Endothelial cell of umbilical vein (primary cell): Measurements from ENCODE around the gene MSH5. TPM values are rescaled to one million over a fixed set of nuclear protein-coding genes. Genes with fewer than 3 reads are reported as not detected.

Source experiments
- BruUV-seq: library from RNA; stranded (reverse); fragments of 400-500 nt; replicated peaks from 2 replicates; lab custom pipeline; 2021; lab: Mats Ljungman, UMichigan
- CTCF ChIA-PET: fragments of 300-600, 350-600 bp; sonication (Branson Sonifier 250); formaldehyde crosslinking; loops from one replicate; lab custom pipeline; 2021; ENCODE audit warnings: antibody characterized with exemption, inconsistent platforms; lab: Charles Lee
- POLR2A ChIA-PET: fragments of 300-600, 350-600 bp; sonication (Branson Sonifier 250); formaldehyde crosslinking; loops from one replicate; lab custom pipeline; 2021; ENCODE audit warnings: antibody characterized with exemption, inconsistent platforms; lab: Charles Lee
- DNase-seq: peaks from one replicate; pipeline ENCODE4 v3.0.0-alpha.2; 2011; ENCODE audit warnings: low read depth, low spot score
- FAIRE-seq: peaks from 2 replicates; lab custom pipeline; 2011; peaks lifted over from hg19 to GRCh38; lab: Jason Lieb, UNC
- H2AFZ ChIP-seq: 2 replicates; pipeline ENCODE4 v1.6.0; 2012; ENCODE audit warnings: low read depth, low read length, control low read depth, inconsistent platforms
- H3K27ac ChIP-seq: 2 replicates; pipeline ENCODE4 v1.5.1; 2011; ENCODE audit warnings: low read depth, mild to moderate bottlenecking, control low read depth, low read length, moderate library complexity; ENCODE audit not compliant: insufficient read depth
- H3K27me3 ChIP-seq, 2 experiments: 2 replicates each; pipeline versions ENCODE4 v1.6.0 to v1.6.1; 2011; ENCODE audit warnings: low read length in 2 of 2, mixed read lengths in 1 of 2; ENCODE audit not compliant: control insufficient read depth in 2 of 2, insufficient read depth in 2 of 2
- H3K36me3 ChIP-seq, 2 experiments: 2 replicates in 1 of 2; 3 replicates in 1 of 2; pipeline ENCODE4 v1.5.1; 2011; ENCODE audit warnings: low read length in 2 of 2, mild to moderate bottlenecking in 1 of 2, moderate library complexity in 1 of 2; ENCODE audit not compliant: control insufficient read depth in 2 of 2, insufficient read depth in 2 of 2; ENCODE audit errors: extremely low read depth in 1 of 2
- H3K4me1 ChIP-seq: 3 replicates; pipeline ENCODE4 v1.5.1; 2011; ENCODE audit warnings: mild to moderate bottlenecking, low read length; ENCODE audit not compliant: control insufficient read depth, insufficient read depth; ENCODE audit errors: extremely low read depth
- H3K4me2 ChIP-seq: 2 replicates; pipeline ENCODE4 v1.6.1; 2011; ENCODE audit warnings: low read length, control low read depth, mixed read lengths; ENCODE audit not compliant: insufficient read depth
- H3K4me3 ChIP-seq, 3 experiments: fragments of 200-600 bp in 1 of 3; sonication (generic), shearing (Covaris generic) in 1 of 3; replicated peaks in 1 of 3; 2 replicates each; pipeline ENCODE4 v1.5.1; 2011 to 2016; ENCODE audit warnings: control low read depth in 3 of 3, low read length in 3 of 3, mild to moderate bottlenecking in 2 of 3, inconsistent platforms in 1 of 3, low read depth in 1 of 3, moderate library complexity in 1 of 3; ENCODE audit not compliant: insufficient read depth in 1 of 3
- H3K79me2 ChIP-seq: 2 replicates; pipeline ENCODE4 v1.6.0; 2012; ENCODE audit warnings: low read length, inconsistent platforms; ENCODE audit not compliant: control insufficient read depth, insufficient read depth
- H3K9ac ChIP-seq: replicated peaks from 2 replicates; pipeline ENCODE3; 2011; ENCODE audit warnings: low read length, control low read depth; ENCODE audit not compliant: insufficient read depth; ENCODE audit errors: extremely low read depth
- H3K9me1 ChIP-seq: replicated peaks from 3 replicates; pipeline ENCODE4 v1.6.0; 2011; ENCODE audit warnings: mild to moderate bottlenecking, low read length; ENCODE audit not compliant: control insufficient read depth, insufficient read depth; ENCODE audit errors: extremely low read depth
- H3K9me3 ChIP-seq: replicated peaks from 2 replicates; pipeline ENCODE4 v1.5.1; 2012; ENCODE audit warnings: low read length, inconsistent platforms; ENCODE audit not compliant: control insufficient read depth, insufficient read depth
- H4K20me1 ChIP-seq: replicated peaks from 2 replicates; pipeline ENCODE3; 2011; ENCODE audit warnings: mild to moderate bottlenecking, low read length; ENCODE audit not compliant: control insufficient read depth, insufficient read depth; ENCODE audit errors: extremely low read depth
- EZH2 ChIP-seq: IDR thresholded peaks from 2 replicates; pipeline ENCODE4 v1.6.1; 2012; ENCODE audit warnings: borderline replicate concordance, low read depth, mild to moderate bottlenecking, moderate library complexity, low read length, inconsistent platforms; ENCODE audit not compliant: severe bottlenecking
- FOS ChIP-seq: IDR thresholded peaks from 2 replicates; pipeline ENCODE4 v1.6.1; 2011; ENCODE audit warnings: mild to moderate bottlenecking, low read length, moderate library complexity, borderline replicate concordance; ENCODE audit not compliant: insufficient read depth
- GATA2 ChIP-seq: IDR thresholded peaks from 2 replicates; pipeline ENCODE4 v1.7.0; 2011; ENCODE audit warnings: low read depth, mild to moderate bottlenecking, moderate library complexity, mixed read lengths, low read length; ENCODE audit not compliant: insufficient read length, insufficient read depth
- JUN ChIP-seq: IDR thresholded peaks from 2 replicates; pipeline ENCODE4 v1.6.1; 2011; ENCODE audit warnings: borderline replicate concordance, low read depth; ENCODE audit not compliant: insufficient read length, insufficient read depth
- POLR2A ChIP-seq: IDR thresholded peaks from 2 replicates; pipeline ENCODE4 v1.6.1; 2012; ENCODE audit warnings: low read depth, mild to moderate bottlenecking, control low read depth, low read length
- POLR2AphosphoS5 ChIP-seq: IDR thresholded peaks from 2 replicates; pipeline ENCODE4 v1.6.1; 2012; ENCODE audit warnings: low read depth, mild to moderate bottlenecking, control low read depth, low read length, moderate library complexity; ENCODE audit not compliant: insufficient read depth
- dilution Hi-C: fragments of 300-500 bp; cut with MboI; formaldehyde crosslinking; loops from one replicate; pipeline ENCODE4 v1.15.0; 2019; ENCODE audit warnings: low sequenced_read_pairs; ENCODE audit not compliant: extremely low pct_ligation_motif_present
- intact Hi-C: fragments of 100-400 bp; cut with micrococcal nuclease; formaldehyde crosslinking; loops from one replicate; pipeline ENCODE4 v1.10.0; 2022
- polyA plus RNA-seq, 4 experiments: library from polyadenylated mRNA; depleted of rRNA in 3 of 4; stranded (reverse) in 3 of 4; unstranded in 1 of 4; fragments of >200 nt; gene quantifications; 2 replicates each; pipeline versions ENCODE4 v1.2.1 to v1.2.3, GENCODE V29; 2011 to 2012; ENCODE audit warnings: missing spikeins in 1 of 4
- total RNA-seq: library from RNA; stranded (reverse); gene quantifications from 2 replicates; pipeline ENCODE4 v1.2.3, GENCODE V29; 2021
- TF ChIP-seq, protein P1 (sequence below), 2 donors: IDR thresholded peaks; 1 replicate in 1 of 2; 2 replicates in 1 of 2; pipeline ENCODE4 v1.5.1; 2011; ENCODE audit warnings: low read length in 2 of 2, mild to moderate bottlenecking in 2 of 2, moderate library complexity in 2 of 2, control low read depth in 1 of 2, inconsistent platforms in 1 of 2, low read depth in 1 of 2; ENCODE audit not compliant: insufficient read depth in 1 of 2; ENCODE audit errors: extremely low read depth in 1 of 2

Gene MSH5
- total and polyA plus RNA-seq, 2 donors (not counting 3 experiments of a cell fraction or from before 2014, with no cell fraction given) = 27.1 to 43.8 TPM

DNA sequence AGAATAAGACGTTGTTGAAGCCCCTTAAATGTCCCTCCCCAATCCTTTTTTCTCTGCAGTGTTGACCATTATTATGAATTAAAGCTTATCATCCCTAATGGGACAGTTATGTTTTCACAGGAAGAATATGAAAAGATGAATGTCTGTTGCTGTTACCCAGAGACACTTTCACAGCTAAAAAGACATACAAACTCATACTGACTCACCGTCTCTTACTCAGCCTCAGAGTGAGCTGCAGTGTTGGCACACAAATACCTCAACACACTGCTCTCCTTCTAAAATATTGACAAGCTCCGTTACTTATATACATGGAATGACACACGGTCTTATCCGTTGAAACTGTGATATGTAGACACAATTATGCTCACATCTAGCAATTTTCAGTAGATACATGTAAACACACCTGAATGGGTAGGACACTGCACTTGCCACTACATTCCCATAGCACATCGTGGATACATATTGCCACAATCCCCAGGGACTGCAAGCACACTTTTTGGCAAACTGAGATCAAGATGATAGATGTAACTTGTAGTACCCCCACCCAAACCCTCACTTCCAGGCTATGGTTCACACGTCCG is 13.0 kb downstream of the MSH5 start:
- H3K27ac ChIP-seq = no peak overlapping the region
- H3K4me1 ChIP-seq = no peaks in the 10 kb centered on the region
- H4K20me1 ChIP-seq = no peaks in the 10 kb centered on the region
- no peaks in the 10 kb centered on the region for H3K36me3 ChIP-seq
- no peak overlapping the region for H3K4me3 ChIP-seq
- no peaks in the 10 kb centered on the region for H3K9me3 ChIP-seq
- ChIA-PET POLR2A (no interaction called here), CTCF (interaction anchor here (0.7 to 3.9 kb wide), 7 partner anchors 14 to 50 kb away, joined by 3 to 18 read pairs (median 5); partner anchors contain the start of genes ABHD16A, DDAH2 and VARS1)
- no TSS peak for BruUV-seq
- H3K79me2 ChIP-seq = no peaks in the 10 kb centered on the region
- no peak for DNase-seq
- no peaks in the 10 kb centered on the region for H3K9me1 ChIP-seq
- FAIRE-seq = no peak
- H3K9ac ChIP-seq = no peak overlapping the region
- H3K4me2 ChIP-seq = no peak overlapping the region
- no peak overlapping the region for H2AFZ ChIP-seq
- TF ChIP-seq POLR2AphosphoS5 = no peak
- TF ChIP-seq FOS = peak; percentile 32
- TF ChIP-seq POLR2A = peak; percentile 18
- H3K27me3 ChIP-seq = no peaks in the 10 kb centered on the region
- intact Hi-C loops = no loop called here
- dilution Hi-C loops = no loop called here

DNA sequence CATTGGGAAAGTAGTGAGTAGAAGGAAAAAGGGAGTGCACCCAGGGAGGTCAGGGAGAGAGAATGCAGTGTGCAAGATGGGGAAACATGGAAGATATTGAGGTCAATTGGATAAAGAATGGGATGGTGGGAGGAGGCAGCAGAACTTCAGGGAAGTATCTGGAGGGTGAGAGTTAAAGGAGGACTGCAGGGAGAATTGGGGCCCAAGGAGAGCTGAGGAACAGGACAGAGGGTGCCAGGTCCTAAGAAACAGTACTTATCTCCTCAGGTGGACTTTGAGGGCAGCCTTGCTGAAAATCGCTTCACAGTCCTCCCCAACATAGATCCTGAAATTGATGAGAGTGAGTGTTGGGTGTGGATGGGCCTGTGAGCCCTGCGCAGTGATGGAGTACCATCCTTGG is 18.5 kb downstream of the MSH5 start:
- H3K27me3 ChIP-seq = no peaks in the 10 kb centered on the region
- H3K9me1 ChIP-seq = no peaks in the 10 kb centered on the region
- H4K20me1 ChIP-seq = no peaks in the 10 kb centered on the region
- DNase-seq (no peak), FAIRE-seq (no peak)
- no peak overlapping the region for H3K27ac ChIP-seq
- no peak overlapping the region for H3K4me2 ChIP-seq
- no peak overlapping the region for H3K9ac ChIP-seq
- intact Hi-C loops (no loop called here), dilution Hi-C loops (no loop called here)
- H3K4me1 ChIP-seq = no peaks in the 10 kb centered on the region
- BruUV-seq = no TSS peak
- no peak overlapping the region for H2AFZ ChIP-seq
- peaks cover 2% of the 10 kb centered on the region in 2 experiments for H3K36me3 ChIP-seq
- ChIA-PET POLR2A (no interaction called here), CTCF (interaction anchor here (0.7 to 3.2 kb wide), 3 partner anchors 8 to 72 kb away, joined by 3 to 13 read pairs (median 4); no protein-coding TSS in a partner anchor)
- no peak overlapping the region for H3K4me3 ChIP-seq
- no peaks in the 10 kb centered on the region for H3K79me2 ChIP-seq
- TF ChIP-seq GATA2 (no peak), EZH2 (no peak), POLR2A (no peak), FOS (no peak), JUN (no peak)
- TF ChIP-seq, protein P1, sequence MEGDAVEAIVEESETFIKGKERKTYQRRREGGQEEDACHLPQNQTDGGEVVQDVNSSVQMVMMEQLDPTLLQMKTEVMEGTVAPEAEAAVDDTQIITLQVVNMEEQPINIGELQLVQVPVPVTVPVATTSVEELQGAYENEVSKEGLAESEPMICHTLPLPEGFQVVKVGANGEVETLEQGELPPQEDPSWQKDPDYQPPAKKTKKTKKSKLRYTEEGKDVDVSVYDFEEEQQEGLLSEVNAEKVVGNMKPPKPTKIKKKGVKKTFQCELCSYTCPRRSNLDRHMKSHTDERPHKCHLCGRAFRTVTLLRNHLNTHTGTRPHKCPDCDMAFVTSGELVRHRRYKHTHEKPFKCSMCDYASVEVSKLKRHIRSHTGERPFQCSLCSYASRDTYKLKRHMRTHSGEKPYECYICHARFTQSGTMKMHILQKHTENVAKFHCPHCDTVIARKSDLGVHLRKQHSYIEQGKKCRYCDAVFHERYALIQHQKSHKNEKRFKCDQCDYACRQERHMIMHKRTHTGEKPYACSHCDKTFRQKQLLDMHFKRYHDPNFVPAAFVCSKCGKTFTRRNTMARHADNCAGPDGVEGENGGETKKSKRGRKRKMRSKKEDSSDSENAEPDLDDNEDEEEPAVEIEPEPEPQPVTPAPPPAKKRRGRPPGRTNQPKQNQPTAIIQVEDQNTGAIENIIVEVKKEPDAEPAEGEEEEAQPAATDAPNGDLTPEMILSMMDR (IDR thresholded peaks at IDR 0.05; ENCODE audit: extremely low read depth in 1 of 2, insufficient read depth in 1 of 2, low read depth in 1 of 2, low read length in 2 of 2) = no peak
- H3K9me3 ChIP-seq = no peaks in the 10 kb centered on the region
